HFF-Myc (cell line): ENCODE data around the gene LZIC.
A peak's percentile ranks its signal among the peaks of the same experiment; 100 is the strongest.

Source experiments
- DNase-seq: peaks from one replicate; pipeline ENCODE4 v3.0.0-alpha.2; 2011; ENCODE audit warnings: low read depth; ENCODE audit errors: extremely low read depth
- H3K4me3 ChIP-seq: replicated peaks from 2 replicates; pipeline ENCODE4 v1.5.1; 2011; ENCODE audit warnings: low read depth, mild to moderate bottlenecking, control low read depth, low read length
- CTCF ChIP-seq: IDR thresholded peaks from 2 replicates; pipeline ENCODE4 v1.5.1; 2012; ENCODE audit warnings: mild to moderate bottlenecking, low read depth, low read length, control low read depth; ENCODE audit errors: missing control alignments

Gene LZIC

DNA sequence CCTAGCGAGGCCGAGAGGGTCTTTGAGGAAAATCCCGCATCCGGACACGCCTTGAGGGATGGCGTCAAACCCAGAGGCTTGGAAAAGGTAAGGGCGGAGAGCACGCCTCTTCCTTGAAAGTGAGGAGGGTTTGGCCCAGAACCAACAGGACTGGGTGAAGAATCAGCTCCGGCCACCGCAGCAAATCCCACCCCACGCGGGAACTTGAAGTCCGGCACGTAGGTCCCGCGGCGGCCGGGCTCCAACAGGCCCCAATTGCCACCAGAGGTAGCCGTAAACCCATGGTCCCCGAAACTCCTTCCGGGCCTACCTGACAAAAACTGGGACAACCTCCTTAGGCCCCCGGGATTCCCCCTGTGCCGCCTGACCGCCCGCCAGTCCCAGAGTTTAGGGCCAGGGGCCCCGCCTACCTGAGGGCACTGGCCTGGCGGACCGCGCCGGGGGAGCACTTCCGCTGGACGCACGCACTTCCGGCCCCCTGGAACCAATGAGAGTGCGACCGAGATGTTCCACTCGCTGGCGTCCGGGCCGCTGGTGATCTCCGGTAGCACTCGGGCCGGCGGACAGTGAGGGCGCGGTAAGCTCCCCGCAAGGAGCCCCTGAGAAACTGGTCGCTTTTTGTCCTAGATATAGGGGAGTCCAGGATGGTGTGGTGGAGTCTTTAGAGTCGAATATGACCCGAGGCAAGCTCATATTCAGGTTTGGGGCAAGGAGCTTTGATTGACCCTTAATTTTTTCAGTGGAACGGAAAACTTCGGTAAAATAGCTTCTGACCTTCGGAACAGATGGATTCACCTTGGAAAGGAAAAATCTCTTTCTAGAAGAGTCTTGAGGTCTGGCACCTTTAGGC lies at the start of gene LZIC, which contains the start of gene NMNAT1:
Gene LZIC (minus strand): TSS at position 453 of the 850 bp plus-strand sequence. CDS start 6,772 bp downstream, outside the sequence.
Gene NMNAT1 (plus strand): TSS at position 537 of the 850 bp plus-strand sequence. CDS start 28,599 bp downstream, outside the sequence.
- no peak for TF ChIP-seq CTCF
- peak within 1 kb of the TSS; percentile 79 for H3K4me3 ChIP-seq
- peak; percentile 77 for DNase-seq

- no peak overlapping the region for H3K4me3 ChIP-seq
- DNase-seq, result no peak
- no peak for TF ChIP-seq CTCF
Measured at GRCh38 chr1:9992910-9993309, 49.7 kb upstream of the LZIC start.

GRCh38 chr1:9990944-9991343 lies 47.8 kb upstream of the LZIC start:
- no peak for DNase-seq
- no peak for TF ChIP-seq CTCF
- no peak overlapping the region for H3K4me3 ChIP-seq

GRCh38 chr1:9989773-9990172 lies 46.6 kb upstream of the LZIC start:
- TF ChIP-seq CTCF, result no peak

GRCh38 chr1:9985001-9985400 lies 41.8 kb upstream of the LZIC start:
- no peak for DNase-seq
- TF ChIP-seq CTCF, result no peak
- H3K4me3 ChIP-seq, result no peak overlapping the region

More at GRCh38 chr1:9989773-9990172, 46.6 kb upstream of the LZIC start:
- DNase-seq, result no peak
- H3K4me3 ChIP-seq, result no peak overlapping the region

DNA sequence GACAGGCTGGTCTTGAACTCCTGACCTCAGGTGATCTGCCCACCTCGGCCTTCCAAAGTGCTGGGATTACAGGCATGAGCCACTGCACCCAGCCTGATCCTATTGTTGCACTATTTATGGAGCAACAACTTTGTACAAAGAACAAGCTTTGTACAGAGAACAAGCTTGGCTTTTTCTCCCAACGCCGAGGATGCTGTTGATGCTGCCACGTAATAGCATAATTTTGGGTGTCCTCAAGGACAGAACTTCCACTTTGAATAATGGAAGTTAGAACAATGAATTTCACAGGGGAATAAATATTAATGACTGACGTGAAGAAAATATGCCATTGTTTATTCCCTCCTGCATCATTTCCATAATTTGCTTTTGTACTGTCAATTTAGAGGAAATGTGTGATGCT lies 41.1 kb upstream of the LZIC start:
- DNase-seq, result no peak
- H3K4me3 ChIP-seq, result no peak overlapping the region
- no peak for TF ChIP-seq CTCF
